HG02642 (cell line): ENCODE measurements around the gene ARMH1.
"Not testable (repeated sequence)": the region's sequence is repeated elsewhere in the genome, so short reads cannot be mapped to it uniquely, and the experiment has no call there.

Experiments
- ATAC-seq: cut with Tn5 transposase; IDR thresholded peaks from one replicate; pipeline ENCODE4 v1.9.1; 2021; ENCODE audit warnings: mild to moderate bottlenecking; ENCODE audit not compliant: unreplicated experiment, poor library complexity

The ARMH1 gene

DNA sequence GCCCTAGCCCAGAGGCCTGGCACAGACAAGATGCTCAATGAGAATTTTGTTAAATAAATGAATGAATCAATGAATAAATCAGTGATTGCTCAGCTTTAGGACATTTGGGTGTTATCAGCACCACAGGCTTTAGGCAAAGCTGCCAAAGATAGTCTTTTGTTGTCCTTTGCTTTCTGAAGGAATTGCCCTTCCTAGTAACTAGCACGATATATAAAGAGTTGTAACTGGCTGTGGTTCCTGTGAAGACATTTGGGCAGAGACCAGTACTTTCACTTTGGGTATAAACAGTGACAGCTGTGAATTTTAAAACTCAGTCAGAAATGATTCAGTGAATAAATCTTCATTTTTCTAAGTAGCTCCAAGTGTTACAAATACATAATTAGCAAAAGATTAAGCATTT lies 43.1 kb downstream of the ARMH1 start:
- ATAC-seq, result no peak

DNA sequence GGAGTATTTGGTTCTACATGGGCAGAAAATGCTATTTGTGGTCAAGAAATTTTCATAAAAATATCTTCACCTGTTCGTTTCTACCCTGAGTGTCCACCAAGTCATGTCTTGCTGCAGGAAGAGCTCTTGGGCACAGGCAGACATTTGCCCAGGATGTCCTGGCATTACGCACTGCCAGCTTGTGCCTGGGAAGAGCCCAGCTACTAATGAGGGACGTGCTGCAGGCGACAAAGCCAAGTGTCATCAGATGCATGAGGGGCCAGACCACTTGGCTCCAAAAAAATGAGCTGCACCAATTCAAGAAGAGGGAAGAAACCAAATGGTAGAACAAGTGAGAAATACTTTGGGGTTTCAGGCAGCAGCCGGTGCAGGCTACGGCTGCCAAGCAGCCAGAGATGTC lies 43.6 kb downstream of the ARMH1 start:
- ATAC-seq, result no peak

DNA sequence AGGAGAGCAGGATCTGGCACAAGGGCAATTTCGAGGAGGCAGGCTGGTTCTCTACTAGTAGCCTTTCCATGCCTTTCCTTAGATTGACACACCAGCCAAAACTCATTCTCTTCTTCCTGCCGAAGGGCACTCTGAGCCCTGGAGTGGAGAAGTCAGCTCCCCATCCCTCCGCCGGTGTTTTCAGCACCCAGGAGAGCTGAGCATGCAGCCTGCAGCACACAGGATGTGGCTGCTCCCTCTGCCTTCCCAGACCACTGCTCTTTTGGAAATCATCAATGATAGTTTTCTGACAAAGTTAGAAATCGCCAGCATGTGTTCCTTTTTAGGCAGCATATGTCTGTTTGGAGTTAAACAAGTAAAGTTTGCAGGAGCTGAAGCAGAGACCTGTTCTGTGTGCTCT lies 44.8 kb downstream of the ARMH1 start:
- ATAC-seq, result no peak

DNA sequence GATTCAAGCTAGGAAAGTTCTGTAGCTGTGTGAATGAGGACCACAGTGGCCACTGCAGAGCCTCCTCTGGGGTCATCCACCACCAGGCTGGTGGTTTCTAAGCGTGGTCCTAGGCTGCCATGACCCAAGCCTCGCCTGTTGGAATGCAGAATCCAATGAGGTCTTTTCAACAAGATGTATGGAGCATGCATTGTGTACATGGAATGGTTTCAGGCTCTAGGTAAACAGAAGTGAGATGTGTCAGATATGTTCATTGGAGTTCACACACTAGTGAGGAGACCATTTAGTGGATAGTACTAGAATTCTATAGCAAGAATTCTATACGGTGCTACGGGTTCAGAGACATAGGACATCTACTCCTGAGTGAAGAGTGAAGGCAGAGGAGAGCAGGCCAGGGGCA lies 45.8 kb downstream of the ARMH1 start:
- no peak for ATAC-seq

DNA sequence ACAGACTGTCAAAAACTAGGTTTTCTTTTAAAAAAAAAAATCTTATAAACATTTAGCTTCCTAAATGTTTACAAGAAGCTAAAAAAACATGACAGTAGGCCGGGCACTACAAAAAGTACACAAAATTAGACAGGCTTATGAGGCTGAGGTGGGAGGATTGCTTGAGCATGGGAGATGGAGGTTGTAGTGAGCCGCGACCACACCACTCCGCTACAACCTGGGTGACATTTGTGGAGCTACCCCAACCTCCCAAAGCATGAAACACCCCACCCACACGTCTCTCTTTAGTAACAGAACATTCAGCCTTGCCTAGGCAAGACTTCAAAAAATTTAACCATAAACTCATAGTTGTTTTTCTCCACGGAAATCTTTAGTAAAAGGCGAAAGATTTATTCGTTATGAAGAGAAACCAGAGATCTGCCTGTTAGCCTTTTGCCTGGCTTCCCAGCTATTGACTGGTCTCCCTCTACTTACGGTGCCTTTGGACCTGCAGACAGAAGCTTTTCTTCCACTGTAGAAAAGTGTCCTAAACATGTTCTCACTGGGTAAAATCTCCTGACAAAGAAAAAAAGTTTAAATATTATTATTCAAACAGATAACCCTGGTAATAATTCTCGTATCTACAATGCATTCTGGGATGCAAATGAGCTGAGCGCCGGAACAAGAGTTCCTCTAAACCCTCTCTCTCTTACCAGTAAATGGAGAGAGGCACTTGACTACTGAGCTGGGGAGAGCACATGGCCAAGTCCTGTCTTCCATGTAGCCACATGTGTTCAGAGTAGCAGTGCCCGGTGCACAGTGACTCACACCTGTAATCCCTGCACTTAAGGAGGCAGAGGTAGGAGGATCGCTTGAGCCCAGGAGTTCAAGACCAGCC lies 47.2 kb downstream of the ARMH1 start:
- peak; percentile 68 for ATAC-seq

DNA sequence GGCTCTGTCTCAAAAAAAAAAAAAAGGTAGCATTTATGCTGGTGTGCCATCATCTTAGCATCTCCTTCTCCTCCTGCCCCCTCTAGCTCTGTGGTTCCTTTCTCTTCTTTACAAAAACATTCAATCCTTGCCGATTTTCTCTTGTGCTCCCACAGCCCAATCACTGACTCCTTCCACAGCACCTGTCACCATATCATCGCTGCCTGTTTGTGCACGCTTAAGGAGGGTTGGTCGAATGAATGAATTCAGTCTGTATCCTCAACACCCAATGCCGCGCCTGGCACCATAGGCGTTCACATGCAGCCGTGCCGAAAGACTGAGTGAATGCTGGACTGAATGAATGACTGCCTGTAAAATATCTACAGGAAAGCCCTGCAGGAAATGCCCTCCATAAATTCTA lies 48.5 kb downstream of the ARMH1 start:
- ATAC-seq, result no peak

DNA sequence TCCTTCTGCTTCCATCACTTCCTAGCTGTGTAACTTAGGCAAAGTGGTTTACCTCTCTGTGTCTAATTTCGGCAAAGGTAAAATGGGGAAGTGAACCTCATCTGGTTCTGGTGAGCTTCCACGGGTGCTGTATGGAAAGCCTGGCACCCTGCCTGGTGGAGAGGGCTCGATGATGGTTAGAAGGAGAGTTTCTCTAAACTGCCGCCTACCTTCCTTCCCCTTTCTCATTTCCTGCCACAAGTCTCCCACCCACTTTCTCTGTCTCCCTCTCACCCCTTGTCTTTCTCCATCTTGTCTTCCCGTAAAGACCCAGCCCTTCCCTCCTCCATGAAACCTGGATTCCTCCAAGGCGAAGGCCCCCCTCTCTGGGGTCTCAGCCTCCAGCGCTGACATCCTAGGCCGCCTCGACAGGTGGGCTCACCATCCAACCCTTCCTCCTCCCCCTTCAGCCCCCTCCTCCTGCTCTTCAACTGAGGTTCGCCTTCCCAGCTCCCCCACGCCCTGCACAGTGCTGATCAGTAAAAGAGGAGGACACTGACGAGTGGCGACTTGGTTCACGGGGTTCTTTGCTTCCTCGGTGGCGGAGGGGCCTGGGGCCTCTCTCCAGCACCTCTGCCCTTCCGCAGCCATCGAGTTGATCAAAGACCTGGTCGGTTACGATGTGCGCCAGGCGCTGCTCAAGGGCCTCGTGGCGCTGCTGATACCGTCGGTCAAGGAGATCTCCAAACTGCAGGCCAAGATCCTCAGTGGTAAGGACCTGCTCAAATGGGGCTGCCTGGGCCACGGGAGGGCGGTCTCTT lies 49.2 kb downstream of the ARMH1 start:
- no peak for ATAC-seq

DNA sequence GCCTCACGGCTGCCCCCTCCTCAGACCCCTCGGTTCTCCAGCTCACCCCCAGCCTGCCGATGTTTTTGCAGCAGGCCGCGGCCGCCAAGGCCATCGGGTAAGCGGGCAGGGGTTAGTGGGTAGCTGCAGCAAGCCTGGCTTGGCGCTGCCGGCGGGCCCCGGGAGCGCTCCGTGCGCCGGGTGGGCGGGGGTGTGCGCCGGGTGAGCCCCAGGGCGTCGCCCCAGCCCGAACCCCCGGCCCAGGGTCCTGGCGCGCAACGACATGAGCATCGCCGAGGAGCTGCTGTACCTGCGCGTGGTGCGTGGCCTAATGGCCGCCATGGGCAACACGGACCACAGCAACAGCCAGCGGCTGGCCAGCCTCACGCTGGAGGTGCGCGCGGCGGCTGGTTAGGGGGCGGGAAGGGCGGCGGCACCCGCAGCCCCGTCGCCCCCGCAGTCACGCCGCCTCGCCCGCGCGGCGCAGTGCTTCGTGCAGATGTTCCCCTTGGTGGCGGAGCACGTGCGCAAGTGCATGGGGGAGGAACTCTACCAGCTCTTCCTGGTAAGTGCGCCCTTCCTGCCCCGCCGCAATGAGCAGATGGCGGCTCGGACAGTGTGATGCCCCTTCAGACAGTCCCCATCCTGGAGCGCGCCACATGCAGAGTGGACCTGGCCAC lies 49.9 kb downstream of the ARMH1 start:
- no peak for ATAC-seq

DNA sequence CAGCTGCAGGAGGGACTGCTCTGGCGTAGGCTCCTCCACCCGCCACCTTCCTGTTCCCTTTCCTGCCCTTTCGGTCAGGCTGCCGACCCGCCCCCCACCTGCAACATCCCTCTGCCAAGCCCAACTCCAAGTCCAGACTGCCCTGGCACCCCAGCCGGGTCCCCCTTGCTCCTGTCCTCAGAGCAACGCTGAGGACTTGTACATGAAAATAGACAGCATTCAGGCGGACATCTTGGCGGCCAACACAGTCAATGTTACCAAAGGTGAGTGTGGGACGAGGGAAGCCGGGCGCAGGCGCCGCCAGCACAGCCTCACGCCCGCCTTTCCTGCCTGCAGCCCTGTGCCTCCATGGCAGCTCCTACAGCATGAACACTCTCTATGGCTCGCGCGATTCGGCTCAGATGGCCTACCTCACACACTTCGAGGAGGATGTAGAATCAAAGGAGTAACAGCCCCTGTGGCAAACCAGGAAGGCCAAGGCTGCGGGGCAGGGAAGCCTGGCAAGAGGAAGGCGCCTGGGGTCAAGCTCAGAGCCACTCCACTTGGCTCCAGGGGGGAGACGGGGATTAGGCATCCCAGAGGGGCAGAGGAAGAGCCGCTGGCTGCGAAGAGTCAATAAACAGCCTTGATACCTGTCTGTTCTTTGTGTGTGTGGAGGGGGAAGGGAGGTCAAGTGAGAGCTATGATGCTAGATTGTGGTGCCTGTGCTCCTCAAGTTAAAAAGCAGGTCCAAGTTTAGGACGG lies 50.6 kb downstream of the ARMH1 start:
- ATAC-seq, result no peak

DNA sequence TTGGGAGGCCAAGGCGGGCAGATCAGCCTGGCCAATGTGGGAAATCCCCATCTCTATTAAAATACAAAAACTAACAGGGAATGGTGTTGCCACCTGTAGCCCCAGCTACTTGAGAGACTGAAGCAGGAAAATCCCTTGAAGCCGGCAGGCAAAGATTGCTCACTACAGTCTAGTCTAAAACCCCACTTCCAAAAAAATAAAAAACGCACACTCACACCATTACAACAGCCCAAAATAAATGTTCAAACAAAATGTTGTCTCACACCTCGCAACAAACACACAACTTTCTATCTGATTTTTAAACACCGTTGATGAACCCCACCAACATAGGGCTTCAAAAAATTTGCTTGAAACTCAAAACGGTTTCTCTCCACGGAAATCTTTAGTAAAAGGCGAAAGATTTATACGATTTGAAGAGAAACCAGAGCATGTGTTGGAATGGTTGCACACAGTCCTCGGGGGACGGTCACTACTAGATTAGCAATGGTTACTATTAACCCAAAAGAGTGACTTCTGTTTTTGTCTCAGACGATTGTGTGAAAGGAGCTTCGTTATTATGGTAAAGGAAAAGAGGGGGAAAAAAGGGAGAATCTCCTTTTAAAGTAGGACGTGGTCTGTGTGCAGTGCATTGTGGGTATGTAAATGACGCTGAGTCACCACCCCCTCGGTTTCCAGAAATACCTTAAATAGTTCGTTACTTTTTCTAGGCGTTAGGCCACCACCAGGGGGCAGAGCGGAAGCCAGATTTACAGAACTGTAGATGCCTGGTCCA lies 56.4 kb downstream of the ARMH1 start, which contains the start of gene RNU5D-1:
RNU5D-1 (minus strand) TSS at position 430 of the 772 bp plus-strand sequence.
- peak; percentile 59 for ATAC-seq

DNA sequence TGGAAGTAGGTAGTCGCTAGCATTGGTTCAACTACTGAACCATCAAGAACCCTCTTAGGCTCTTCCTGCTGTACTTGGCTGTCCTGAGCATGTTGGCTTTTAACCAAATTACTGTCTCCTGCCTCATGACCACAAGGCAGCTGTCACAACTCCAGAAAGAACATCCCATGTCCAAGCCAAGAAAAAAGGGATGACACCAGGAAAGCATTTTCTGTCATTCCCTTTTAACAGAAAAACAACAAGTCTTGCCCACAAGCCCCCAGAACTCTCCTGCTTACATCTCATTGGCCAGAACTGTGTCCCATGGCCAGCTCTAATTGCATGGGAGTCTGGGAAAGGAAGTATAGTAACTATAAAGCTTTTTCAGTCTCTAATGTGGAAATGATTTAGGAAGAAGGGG lies 58.9 kb downstream of the ARMH1 start:
- no peak for ATAC-seq

DNA sequence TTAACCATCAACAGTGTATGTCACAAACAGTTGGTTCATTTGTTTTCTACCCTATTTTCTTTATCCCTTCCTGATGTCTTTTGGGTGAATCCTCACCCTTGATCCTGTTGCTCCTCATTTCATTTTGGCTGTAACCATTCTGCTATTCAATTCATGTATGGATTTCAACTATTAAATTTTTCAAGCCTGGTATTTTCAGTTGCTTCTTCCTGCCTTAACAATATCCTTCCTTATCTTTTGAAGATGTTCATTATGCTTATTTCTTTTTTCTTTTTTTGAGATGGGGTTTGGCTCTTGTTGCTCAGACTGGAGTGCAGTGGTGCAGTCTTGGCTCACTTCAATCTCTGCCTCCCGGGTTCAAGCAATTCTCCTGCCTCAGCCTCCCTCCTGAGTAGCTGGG lies 59.3 kb downstream of the ARMH1 start:
- ATAC-seq, result no peak

DNA sequence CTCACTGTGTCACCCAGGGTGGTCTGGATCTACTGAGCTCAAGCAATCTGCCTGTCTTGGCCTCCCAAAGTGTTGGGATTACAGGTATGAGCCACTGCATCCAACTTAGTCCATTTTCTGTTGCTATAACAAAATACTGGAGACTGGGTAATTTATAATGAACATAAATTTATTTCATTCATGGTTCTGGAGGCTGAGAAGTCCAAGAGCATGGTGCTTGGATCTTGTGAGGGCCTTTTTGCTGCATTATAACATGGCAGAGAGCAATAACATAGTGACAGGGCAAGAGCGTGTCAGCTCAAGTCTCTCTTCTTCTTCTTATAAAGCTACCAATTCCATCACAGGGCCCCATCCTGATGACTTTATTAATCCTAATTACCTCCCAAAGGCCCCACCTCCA lies 61.5 kb downstream of the ARMH1 start:
- no peak for ATAC-seq

DNA sequence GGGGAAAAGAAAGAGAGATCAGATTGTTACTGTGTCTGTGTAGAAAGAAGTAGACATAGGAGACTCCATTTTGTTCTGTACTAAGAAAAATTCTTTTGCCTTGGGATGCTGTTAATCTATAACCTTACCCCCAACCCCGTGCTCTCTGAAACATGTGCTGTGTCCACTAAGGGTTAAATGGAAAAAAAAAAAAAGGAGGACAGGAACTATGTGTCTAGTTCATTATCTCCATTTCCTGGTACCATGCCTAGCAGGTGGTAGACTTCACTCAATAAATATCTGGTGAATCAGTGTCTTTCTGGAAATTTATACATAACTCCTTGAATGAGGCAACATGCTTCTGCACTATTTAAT lies 64.4 kb downstream of the ARMH1 start:
- ATAC-seq, result not testable (repeated sequence)

DNA sequence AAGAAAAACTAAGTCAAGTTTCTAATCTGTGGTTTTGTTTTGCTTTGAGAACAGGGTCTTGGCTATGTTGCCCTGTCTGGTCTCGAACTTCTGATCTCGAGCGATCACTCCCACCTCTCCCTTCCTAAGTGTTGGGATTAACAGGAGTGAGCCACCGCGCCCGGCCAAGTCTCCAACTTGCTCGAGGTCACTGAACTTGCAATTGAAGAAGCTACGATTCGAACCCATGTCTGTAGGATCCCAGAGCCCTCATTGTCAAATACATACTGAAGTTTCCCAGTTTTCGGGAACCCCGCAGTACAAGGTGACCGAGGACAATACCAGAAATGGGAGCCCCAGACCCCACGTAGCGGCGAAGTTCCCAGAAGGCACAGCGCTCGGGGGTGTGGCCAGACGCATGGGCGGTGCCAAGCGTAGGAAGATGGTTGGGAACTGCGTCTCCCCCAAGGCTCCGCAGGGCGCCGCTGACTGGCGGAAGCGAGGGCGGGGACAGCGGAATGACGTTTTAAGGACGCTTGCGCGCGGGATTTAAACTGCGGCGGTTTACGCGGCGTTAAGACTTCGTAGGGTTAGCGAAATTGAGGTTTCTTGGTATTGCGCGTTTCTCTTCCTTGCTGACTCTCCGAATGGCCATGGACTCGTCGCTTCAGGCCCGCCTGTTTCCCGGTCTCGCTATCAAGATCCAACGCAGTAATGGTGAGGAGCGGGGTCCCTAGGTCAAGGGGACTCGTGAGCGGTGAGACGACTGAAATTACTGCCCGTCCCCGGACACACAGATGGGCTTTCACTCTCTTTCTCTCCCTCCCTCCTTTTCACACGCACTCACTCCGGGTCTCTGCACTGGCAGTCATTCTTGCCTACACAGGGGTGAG lies 65.0 kb downstream of the ARMH1 start, which contains the start of gene KIF2C:
KIF2C (plus strand) TSS at position 531 of the 872 bp plus-strand sequence; CDS start at position 627, 96 bp downstream.
- peak; percentile 98 for ATAC-seq

DNA sequence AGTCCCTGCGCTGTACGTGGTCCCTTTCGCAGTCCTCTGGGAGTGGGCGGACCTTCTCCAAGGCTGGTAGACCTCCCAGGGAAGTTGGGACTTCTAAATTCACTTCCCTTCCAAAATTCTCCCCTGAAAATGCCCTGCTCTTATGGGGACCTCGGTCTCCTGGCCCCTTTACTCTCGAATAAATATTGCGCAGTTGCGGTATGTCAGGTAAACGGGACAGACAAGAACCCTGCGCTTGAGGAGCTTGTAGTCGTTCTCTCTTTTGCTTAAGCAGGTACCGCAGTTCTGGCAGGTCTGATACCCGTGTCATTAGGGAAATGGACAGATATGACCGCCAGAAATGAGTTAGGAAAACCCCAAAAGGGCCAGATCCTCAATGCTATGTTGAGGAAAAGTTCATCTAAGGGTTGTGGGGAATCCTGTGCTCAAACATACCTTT lies 65.7 kb downstream of the ARMH1 start:
- no peak for ATAC-seq

DNA sequence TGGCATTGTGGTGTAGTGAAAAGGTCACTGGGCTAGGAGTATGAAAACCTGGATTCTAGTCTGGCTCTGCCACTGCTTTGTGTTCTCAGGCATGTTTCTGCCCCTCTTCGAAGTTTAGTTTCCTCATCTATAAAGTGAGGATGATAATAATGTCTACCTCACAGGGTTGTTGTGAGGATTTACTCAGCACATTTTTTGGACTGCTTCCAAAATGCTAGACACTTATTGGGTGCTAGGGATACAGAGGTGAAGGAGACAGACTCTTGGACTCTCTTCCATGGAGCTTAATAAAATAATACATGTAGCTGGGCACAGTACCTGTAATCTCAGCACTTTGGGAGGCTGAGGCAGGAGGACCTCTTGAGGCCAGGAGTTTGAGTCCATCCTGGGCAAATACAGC lies 68.7 kb downstream of the ARMH1 start:
- ATAC-seq, result no peak

DNA sequence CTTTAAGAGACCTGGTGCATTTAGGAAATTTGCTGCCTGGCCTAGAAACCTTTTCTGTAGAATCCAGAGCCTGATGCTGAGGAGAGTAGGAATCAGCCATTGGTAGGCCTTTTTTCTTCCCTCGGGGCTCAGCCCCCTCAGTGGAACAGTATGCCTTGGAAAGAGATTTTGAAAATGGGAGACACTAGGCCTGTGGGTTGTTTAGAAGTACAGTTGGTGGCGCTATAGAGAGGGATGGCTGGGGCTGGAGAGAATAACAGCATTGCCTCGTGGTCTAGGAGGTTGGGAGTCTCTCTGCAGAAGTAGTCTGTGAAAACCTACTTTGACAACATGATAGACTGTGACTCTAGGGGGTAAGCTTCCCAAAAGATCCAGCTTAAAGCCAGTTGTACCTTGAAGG lies 73.4 kb downstream of the ARMH1 start:
- no peak for ATAC-seq
